Mucosa of gallbladder (tissue), 1 donor: ENCODE measurements around the gene FIBIN. TPM values are rescaled to one million over a fixed set of nuclear protein-coding genes. Genes with fewer than 3 reads are reported as not detected.

ENCODE experiments used
- DNase-seq: peaks from one replicate; pipeline ENCODE4 v3.0.0-alpha.2; 2020; ENCODE audit warnings: low spot score
- total RNA-seq: library from RNA; stranded (reverse); gene quantifications from one replicate; pipeline ENCODE4 v1.2.1, GENCODE V29; 2021
- donor health status: DM: no; HTN: no; CAD: no.

Gene FIBIN
- total RNA-seq, 1 donor from 2014 or later: 8.5 TPM

DNA sequence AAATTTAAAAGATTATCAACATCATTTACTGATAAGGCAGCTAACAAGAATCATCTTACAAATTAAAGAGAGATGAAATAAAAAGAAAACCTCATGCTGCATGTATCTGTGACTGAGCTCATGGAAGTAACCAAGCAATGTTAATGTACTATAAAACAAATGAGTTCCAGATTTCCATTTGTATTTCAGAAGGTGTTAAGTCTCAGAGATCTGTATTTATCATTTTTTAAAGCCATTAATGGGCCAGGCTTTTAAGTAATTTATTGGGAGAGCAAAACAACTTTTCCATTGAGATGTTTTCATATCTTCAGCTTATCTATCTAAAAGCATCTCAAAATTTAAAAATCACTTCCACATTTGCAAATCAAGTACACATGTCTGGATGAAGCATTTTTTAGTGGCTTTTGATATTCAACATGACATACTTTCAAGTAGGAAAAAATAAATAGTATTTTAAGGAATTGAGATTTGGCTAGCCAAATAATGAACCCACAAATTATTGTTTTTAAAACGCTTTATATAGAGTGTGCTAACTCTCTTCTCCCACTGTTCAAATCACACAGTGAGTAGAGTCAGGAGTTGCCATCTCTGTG, 28.8 kb downstream of the FIBIN start:
- no peak for DNase-seq

DNA sequence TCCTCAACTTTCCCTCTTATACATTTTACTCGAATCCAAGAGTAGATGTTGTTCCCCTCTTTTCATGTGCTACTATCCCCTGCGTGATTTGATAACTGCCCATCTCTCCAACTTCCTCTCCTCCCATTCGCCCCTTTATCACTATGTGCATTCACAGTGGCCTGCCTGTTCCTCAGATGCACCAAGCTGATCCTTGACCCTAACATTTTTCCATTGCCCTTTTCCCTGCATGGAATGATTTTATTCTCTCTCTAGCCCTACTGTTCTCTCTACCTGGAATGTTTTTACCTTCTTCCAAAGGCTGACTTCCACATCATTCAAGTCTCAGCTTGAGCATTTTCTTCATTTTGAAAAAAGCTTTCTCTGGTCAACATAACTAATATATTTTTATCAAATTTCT, 31.0 kb downstream of the FIBIN start:
- no peak for DNase-seq

DNA sequence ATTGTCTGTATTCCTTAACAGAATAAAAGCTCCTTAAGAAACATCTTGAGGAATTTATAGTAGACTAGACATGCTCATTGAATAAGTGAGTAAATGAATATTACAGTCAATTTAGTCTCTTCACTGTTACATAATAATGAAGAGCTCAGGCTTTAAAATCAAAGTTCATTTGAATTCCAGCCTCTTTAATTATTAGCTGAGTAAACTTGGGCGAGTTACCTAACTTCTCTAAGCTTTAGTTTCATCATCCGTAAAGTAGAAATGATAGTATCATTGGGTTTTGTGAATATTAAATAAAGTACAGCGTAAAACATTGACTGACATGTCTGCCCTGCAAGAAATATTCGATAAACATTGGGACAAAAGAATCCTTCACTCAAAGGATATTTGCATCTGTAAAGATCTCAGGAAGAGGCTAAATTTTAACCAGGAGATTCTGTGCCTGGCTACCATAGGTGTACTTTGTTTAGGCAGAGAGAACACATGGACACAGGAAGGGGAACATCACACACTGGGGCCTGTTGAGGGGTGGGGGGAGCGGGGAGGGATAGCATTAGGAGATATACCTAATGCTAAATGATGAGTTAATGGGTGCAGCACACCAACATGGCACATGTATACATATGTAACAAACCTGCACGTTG, 31.5 kb downstream of the FIBIN start:
- no peak for DNase-seq

DNA sequence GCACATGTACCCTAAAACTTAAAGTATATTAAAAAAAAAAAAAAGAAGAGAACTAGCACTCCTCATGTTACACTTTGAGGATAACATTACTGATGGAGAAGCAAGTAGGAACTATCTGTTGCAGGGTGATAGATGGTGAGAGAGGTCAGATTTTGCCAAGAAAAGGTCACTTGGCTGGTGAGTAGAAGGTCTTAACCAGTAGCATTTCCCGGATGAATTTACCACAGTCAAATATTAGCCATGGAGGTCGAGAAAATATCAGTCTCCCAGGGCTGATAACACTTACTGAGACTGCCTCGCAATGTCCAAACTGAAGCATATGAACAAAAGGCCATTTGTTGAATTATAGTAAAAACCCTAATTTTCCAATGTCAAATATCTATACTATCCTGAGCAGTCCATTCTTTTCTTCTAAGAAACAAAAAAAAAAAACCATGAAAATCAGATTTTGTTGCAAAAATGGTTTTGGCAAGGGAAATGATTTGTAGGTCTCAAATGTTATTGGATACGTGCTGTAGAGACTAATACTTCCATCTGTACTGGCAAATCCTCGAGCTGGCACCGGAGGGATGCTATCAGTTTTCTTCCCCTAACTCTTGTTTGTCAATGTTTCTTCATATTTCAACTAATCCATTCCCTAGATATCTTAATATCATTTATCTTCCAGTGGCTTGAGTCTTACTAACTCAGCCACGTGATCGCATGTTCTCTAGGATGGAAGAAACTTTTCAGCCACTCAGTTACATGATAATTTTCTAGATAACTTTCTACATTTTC, 32.2 kb downstream of the FIBIN start:
- no peak for DNase-seq

DNA sequence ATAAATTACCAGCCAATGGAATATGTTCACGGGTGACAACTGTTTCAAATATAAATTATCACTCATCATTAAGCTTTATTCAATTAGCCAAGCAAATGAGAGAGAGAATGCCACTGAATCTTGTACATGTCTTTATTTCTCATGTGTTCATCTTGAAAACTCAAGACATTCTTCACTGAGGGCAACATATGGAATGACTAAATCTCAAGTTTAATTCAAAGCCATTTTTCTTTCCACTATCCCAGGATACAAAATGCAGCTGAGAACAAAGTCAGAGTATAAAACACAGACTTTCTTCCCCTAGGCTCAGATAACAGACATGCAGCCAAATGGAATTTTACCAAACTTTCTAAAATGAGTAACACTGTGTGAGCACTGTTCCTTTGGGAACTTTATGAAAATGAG, 34.7 kb downstream of the FIBIN start:
- no peak for DNase-seq

DNA sequence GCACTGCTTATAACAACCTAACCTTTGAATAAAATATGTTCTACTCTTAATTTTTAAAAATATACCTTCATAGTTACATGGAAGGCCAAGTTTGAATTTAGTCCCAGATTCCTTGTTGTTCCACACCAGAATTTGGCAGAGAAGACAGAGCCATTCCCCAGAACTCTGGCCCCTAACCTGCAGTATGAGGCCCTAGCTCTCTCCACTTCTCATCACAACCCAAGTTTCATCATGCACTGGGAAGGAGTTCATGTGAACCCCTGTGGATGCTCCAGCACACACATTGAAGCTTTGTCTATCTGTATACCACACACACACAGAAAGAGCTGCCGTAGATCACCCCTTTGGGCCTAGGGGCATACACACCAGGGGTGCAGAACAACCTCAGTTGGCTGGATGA, 36.1 kb downstream of the FIBIN start:
- DNase-seq: no peak

DNA sequence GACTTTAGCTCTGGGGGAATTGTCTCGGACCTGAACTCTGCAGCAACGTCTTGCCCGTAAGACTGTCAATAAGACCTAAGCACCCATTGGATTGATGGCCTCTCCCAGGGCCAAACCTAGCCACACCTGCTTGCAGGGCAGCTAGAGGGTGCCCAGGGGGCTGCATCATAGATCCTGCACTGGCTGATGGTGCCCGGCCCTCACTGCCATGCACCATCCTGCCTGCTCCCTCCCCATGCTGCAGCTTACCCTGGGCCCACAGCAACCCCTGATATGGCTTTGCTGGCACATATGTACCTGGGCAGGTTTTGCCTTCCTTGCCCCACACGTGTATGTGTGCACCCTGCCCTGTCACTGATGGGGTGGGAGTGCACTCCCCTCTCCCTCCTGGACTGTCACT, 37.8 kb downstream of the FIBIN start:
- no peak for DNase-seq

DNA sequence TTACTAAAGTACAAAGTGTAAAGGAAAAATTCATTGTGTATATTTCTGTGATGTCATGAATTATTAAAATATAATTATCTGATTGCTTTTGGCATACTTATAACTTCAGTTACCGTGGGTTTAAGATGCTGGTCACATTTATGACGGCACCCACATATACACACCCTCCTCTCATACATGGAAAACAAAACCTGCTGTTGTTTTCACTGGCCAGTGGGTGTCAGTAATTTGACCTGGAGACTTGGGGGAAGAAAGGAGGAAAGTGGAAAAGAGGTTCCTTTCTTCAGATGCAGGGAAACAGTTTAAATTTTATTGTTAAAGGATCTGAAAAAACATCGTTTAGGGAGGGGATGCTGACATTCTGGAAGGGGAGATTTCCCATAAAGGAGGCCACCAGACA, 46.0 kb downstream of the FIBIN start:
- DNase-seq: no peak

DNA sequence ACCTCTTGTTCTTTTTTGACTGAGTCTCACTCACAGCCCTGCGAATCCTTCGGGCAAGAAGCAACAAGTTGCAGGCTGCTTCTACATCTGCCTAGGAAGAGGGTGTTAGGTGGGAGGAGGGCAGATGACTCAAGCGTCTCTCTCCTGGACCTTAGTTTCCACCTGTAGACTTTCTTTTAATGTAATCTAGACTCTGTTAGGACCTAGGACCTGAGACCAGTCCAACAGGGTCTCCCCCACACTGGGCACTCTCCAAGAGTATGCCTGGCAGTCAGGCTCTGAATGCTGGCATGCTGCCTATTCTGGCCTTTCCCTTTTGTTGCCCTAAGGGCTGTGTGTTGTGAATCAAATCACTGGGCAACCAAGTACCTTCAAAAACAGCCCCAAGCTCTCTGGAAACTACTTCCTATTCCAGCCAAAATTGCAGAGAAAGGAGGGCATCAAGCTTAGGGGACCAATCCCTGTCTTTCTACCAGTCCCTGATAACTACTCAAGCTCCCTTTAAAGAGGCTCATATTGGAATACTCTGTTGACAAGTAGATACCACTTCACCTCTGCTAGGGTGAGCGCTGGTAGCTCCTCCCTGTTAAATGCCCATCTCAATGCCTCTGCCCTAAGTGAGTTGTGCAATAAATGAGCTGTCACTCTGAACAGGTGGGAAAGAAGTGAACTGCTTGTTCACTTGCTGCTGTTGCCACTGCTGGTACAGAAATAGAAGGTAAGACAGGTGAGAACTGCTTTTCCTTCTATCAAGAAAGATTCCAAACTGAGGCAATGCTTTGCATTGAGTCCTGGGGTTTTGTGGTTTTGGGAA, 46.6 kb downstream of the FIBIN start, which contains the start of gene BBOX1:
TSS of gene BBOX1 (plus strand) at position 514 of the 814 bp plus-strand sequence. CDS start 14,616 bp downstream, outside the sequence.
- no peak for DNase-seq

DNA sequence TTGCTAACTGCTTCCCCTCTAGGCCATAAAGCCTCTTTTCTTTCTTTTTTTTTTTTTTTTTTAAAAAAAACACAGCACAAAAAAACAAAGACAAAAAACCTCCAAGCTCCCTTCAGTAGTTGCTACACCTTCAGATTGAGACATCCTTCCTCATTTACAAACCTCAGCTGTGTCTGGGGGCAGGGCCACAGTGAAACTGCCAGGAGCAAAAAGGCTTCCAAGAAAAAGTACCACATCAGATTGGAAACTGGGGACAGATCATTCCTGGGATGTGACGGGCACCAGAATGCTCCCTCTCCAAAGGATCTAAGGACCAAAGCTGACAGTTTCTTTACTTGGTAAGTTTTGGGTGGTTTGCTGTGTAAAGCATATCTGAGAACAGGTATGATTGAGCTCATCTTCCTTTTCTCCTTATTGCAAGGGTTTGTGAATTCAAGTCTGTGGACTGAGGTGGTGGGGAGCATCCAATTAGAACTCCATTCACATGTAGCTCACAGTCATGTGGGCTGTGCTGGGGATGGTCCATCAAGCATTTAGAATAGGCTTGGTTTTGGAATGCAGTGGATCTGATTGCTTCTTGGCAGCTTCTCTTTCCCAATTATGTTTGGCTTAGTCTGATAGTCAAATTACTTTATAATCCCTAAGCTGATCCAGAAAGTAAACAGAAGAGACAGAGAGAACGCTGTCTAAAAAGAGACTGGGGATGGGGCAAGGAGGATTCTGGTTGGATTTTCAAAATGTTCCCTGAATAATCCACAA, 47.4 kb downstream of the FIBIN start:
- no peak for DNase-seq

Other genes with a start within 250 kb of the FIBIN start
- 26.2 TPM for gene BBOX1, start 46.7 kb downstream of the FIBIN start, total RNA-seq